Endothelial cell of umbilical vein (primary cell): ENCODE measurements around the gene MKLN1. TPM values are rescaled to one million over a fixed set of nuclear protein-coding genes. Genes with fewer than 3 reads are reported as not detected.

Experiments used
- BruUV-seq: library from RNA; stranded (reverse); fragments of 400-500 nt; replicated peaks from 2 replicates; lab custom pipeline; 2021; lab: Mats Ljungman, UMichigan
- CTCF ChIA-PET: fragments of 300-600, 350-600 bp; sonication (Branson Sonifier 250); formaldehyde crosslinking; loops from one replicate; lab custom pipeline; 2021; ENCODE audit warnings: antibody characterized with exemption, inconsistent platforms; lab: Charles Lee
- POLR2A ChIA-PET: fragments of 300-600, 350-600 bp; sonication (Branson Sonifier 250); formaldehyde crosslinking; loops from one replicate; lab custom pipeline; 2021; ENCODE audit warnings: antibody characterized with exemption, inconsistent platforms; lab: Charles Lee
- DNase-seq: peaks from one replicate; pipeline ENCODE4 v3.0.0-alpha.2; 2011; ENCODE audit warnings: low read depth, low spot score
- FAIRE-seq: peaks from 2 replicates; lab custom pipeline; 2011; peaks lifted over from hg19 to GRCh38; lab: Jason Lieb, UNC
- H2AFZ ChIP-seq: 2 replicates; pipeline ENCODE4 v1.6.0; 2012; ENCODE audit warnings: low read depth, low read length, control low read depth, inconsistent platforms
- H3K27ac ChIP-seq: 2 replicates; pipeline ENCODE4 v1.5.1; 2011; ENCODE audit warnings: low read depth, mild to moderate bottlenecking, control low read depth, low read length, moderate library complexity; ENCODE audit not compliant: insufficient read depth
- H3K27me3 ChIP-seq, 2 experiments: 2 replicates each; pipeline versions ENCODE4 v1.6.0 to v1.6.1; 2011; ENCODE audit warnings: low read length in 2 of 2, mixed read lengths in 1 of 2; ENCODE audit not compliant: control insufficient read depth in 2 of 2, insufficient read depth in 2 of 2
- H3K36me3 ChIP-seq, 2 experiments: 2 replicates in 1 of 2; 3 replicates in 1 of 2; pipeline ENCODE4 v1.5.1; 2011; ENCODE audit warnings: low read length in 2 of 2, mild to moderate bottlenecking in 1 of 2, moderate library complexity in 1 of 2; ENCODE audit not compliant: control insufficient read depth in 2 of 2, insufficient read depth in 2 of 2; ENCODE audit errors: extremely low read depth in 1 of 2
- H3K4me1 ChIP-seq: 3 replicates; pipeline ENCODE4 v1.5.1; 2011; ENCODE audit warnings: mild to moderate bottlenecking, low read length; ENCODE audit not compliant: control insufficient read depth, insufficient read depth; ENCODE audit errors: extremely low read depth
- H3K4me2 ChIP-seq: 2 replicates; pipeline ENCODE4 v1.6.1; 2011; ENCODE audit warnings: low read length, control low read depth, mixed read lengths; ENCODE audit not compliant: insufficient read depth
- H3K4me3 ChIP-seq, 3 experiments: fragments of 200-600 bp in 1 of 3; sonication (generic), shearing (Covaris generic) in 1 of 3; replicated peaks in 1 of 3; 2 replicates each; pipeline ENCODE4 v1.5.1; 2011 to 2016; ENCODE audit warnings: control low read depth in 3 of 3, low read length in 3 of 3, mild to moderate bottlenecking in 2 of 3, inconsistent platforms in 1 of 3, low read depth in 1 of 3, moderate library complexity in 1 of 3; ENCODE audit not compliant: insufficient read depth in 1 of 3
- H3K79me2 ChIP-seq: 2 replicates; pipeline ENCODE4 v1.6.0; 2012; ENCODE audit warnings: low read length, inconsistent platforms; ENCODE audit not compliant: control insufficient read depth, insufficient read depth
- H3K9ac ChIP-seq: replicated peaks from 2 replicates; pipeline ENCODE3; 2011; ENCODE audit warnings: low read length, control low read depth; ENCODE audit not compliant: insufficient read depth; ENCODE audit errors: extremely low read depth
- H3K9me1 ChIP-seq: replicated peaks from 3 replicates; pipeline ENCODE4 v1.6.0; 2011; ENCODE audit warnings: mild to moderate bottlenecking, low read length; ENCODE audit not compliant: control insufficient read depth, insufficient read depth; ENCODE audit errors: extremely low read depth
- H3K9me3 ChIP-seq: replicated peaks from 2 replicates; pipeline ENCODE4 v1.5.1; 2012; ENCODE audit warnings: low read length, inconsistent platforms; ENCODE audit not compliant: control insufficient read depth, insufficient read depth
- H4K20me1 ChIP-seq: replicated peaks from 2 replicates; pipeline ENCODE3; 2011; ENCODE audit warnings: mild to moderate bottlenecking, low read length; ENCODE audit not compliant: control insufficient read depth, insufficient read depth; ENCODE audit errors: extremely low read depth
- CTCF ChIP-seq, 2 donors: IDR thresholded peaks; 1 replicate in 1 of 2; 2 replicates in 1 of 2; pipeline ENCODE4 v1.5.1; 2011; ENCODE audit warnings: low read length in 2 of 2, mild to moderate bottlenecking in 2 of 2, moderate library complexity in 2 of 2, control low read depth in 1 of 2, inconsistent platforms in 1 of 2, low read depth in 1 of 2; ENCODE audit not compliant: insufficient read depth in 1 of 2; ENCODE audit errors: extremely low read depth in 1 of 2
- EZH2 ChIP-seq: IDR thresholded peaks from 2 replicates; pipeline ENCODE4 v1.6.1; 2012; ENCODE audit warnings: borderline replicate concordance, low read depth, mild to moderate bottlenecking, moderate library complexity, low read length, inconsistent platforms; ENCODE audit not compliant: severe bottlenecking
- FOS ChIP-seq: IDR thresholded peaks from 2 replicates; pipeline ENCODE4 v1.6.1; 2011; ENCODE audit warnings: mild to moderate bottlenecking, low read length, moderate library complexity, borderline replicate concordance; ENCODE audit not compliant: insufficient read depth
- GATA2 ChIP-seq: IDR thresholded peaks from 2 replicates; pipeline ENCODE4 v1.7.0; 2011; ENCODE audit warnings: low read depth, mild to moderate bottlenecking, moderate library complexity, mixed read lengths, low read length; ENCODE audit not compliant: insufficient read length, insufficient read depth
- JUN ChIP-seq: IDR thresholded peaks from 2 replicates; pipeline ENCODE4 v1.6.1; 2011; ENCODE audit warnings: borderline replicate concordance, low read depth; ENCODE audit not compliant: insufficient read length, insufficient read depth
- MAX ChIP-seq: IDR thresholded peaks from 2 replicates; pipeline ENCODE4 v1.6.1; 2011; ENCODE audit not compliant: insufficient read depth, insufficient read length
- MYC ChIP-seq: IDR thresholded peaks from one replicate; pipeline ENCODE4 v1.6.1; 2011; ENCODE audit warnings: mild to moderate bottlenecking, low read depth, low read length
- POLR2A ChIP-seq: IDR thresholded peaks from 2 replicates; pipeline ENCODE4 v1.6.1; 2012; ENCODE audit warnings: low read depth, mild to moderate bottlenecking, control low read depth, low read length
- POLR2AphosphoS5 ChIP-seq: IDR thresholded peaks from 2 replicates; pipeline ENCODE4 v1.6.1; 2012; ENCODE audit warnings: low read depth, mild to moderate bottlenecking, control low read depth, low read length, moderate library complexity; ENCODE audit not compliant: insufficient read depth
- dilution Hi-C: fragments of 300-500 bp; cut with MboI; formaldehyde crosslinking; loops from one replicate; pipeline ENCODE4 v1.15.0; 2019; ENCODE audit warnings: low sequenced_read_pairs; ENCODE audit not compliant: extremely low pct_ligation_motif_present
- intact Hi-C: fragments of 100-400 bp; cut with micrococcal nuclease; formaldehyde crosslinking; loops from one replicate; pipeline ENCODE4 v1.10.0; 2022
- polyA plus RNA-seq, 4 experiments: library from polyadenylated mRNA; depleted of rRNA in 3 of 4; stranded (reverse) in 3 of 4; unstranded in 1 of 4; fragments of >200 nt; gene quantifications; 2 replicates each; pipeline versions ENCODE4 v1.2.1 to v1.2.3, GENCODE V29; 2011 to 2012; ENCODE audit warnings: missing spikeins in 1 of 4
- total RNA-seq: library from RNA; stranded (reverse); gene quantifications from 2 replicates; pipeline ENCODE4 v1.2.3, GENCODE V29; 2021

The MKLN1 gene
- total and polyA plus RNA-seq, 2 donors (not counting 3 experiments of a cell fraction or from before 2014, with no cell fraction given) = 12.2 to 32.1 TPM

GRCh38 chr7:131338173-131338572, 10.5 kb downstream of the MKLN1 start:
- H3K4me2 ChIP-seq = no peak overlapping the region
- intact Hi-C loops (no loop called here), dilution Hi-C loops (no loop called here)
- H3K27me3 ChIP-seq = no peaks in the 10 kb centered on the region
- no peak overlapping the region for H3K4me3 ChIP-seq
- peaks cover 7% of the 10 kb centered on the region for H4K20me1 ChIP-seq
- FAIRE-seq = no peak
- H3K4me1 ChIP-seq = no peaks in the 10 kb centered on the region
- POLR2A ChIA-PET = no interaction called here
- BruUV-seq = no TSS peak
- H2AFZ ChIP-seq = no peak overlapping the region
- CTCF ChIA-PET = no interaction called here
- TF ChIP-seq FOS (no peak), EZH2 (no peak), POLR2A (no peak), MAX (no peak), CTCF (IDR thresholded peaks at IDR 0.05; ENCODE audit: extremely low read depth in 1 of 2, insufficient read depth in 1 of 2, low read depth in 1 of 2, low read length in 2 of 2) (no peak), MYC (no peak), JUN (no peak), POLR2AphosphoS5 (no peak), GATA2 (no peak)
- no peak for DNase-seq
- peaks cover 2% of the 10 kb centered on the region for H3K9me3 ChIP-seq
- H3K36me3 ChIP-seq = no peaks in the 10 kb centered on the region
- H3K27ac ChIP-seq = no peak overlapping the region
- peaks cover 86% of the 10 kb centered on the region for H3K79me2 ChIP-seq
- no peak overlapping the region for H3K9ac ChIP-seq
- H3K9me1 ChIP-seq = no peaks in the 10 kb centered on the region
